ENCODE results near the gene CCS. TPM values are rescaled to one million over a fixed set of nuclear protein-coding genes. Genes with fewer than 3 reads are reported as not detected.

CCS gene
- total RNA-seq, 1 donor from 2014 or later: 22.1 TPM

GRCh38 chr11:66556086-66556485, 36.9 kb upstream of the CCS start:
- TF ChIP-seq CTCF (conservative IDR thresholded peaks at IDR 0.05; ENCODE audit: low read depth, low read length): no peak
- no peak for DNase-seq (ENCODE audit: low read depth)
- H3K4me3 ChIP-seq (ENCODE audit: low read depth, low read length): no peak overlapping the region

GRCh38 chr11:66557733-66558326, 35.2 kb upstream of the CCS start:
- H3K4me3 ChIP-seq (ENCODE audit: low read depth, low read length): no peak overlapping the region
- DNase-seq (ENCODE audit: low read depth): no peak
- no peak for TF ChIP-seq CTCF (conservative IDR thresholded peaks at IDR 0.05; ENCODE audit: low read depth, low read length)

- no peak for TF ChIP-seq CTCF (conservative IDR thresholded peaks at IDR 0.05; ENCODE audit: low read depth, low read length)
- H3K4me3 ChIP-seq (ENCODE audit: low read depth, low read length): no peak overlapping the region
- no peak for DNase-seq (ENCODE audit: low read depth)
Measured at GRCh38 chr11:66559142-66559865, 33.7 kb upstream of the CCS start.

GRCh38 chr11:66559866-66560676, 32.9 kb upstream of the CCS start:
- no peak for TF ChIP-seq CTCF (conservative IDR thresholded peaks at IDR 0.05; ENCODE audit: low read depth, low read length)
- no peak for DNase-seq (ENCODE audit: low read depth)

GRCh38 chr11:66561178-66561974, 31.6 kb upstream of the CCS start:
- no peak overlapping the region for H3K4me3 ChIP-seq (ENCODE audit: low read depth, low read length)
- no peak for DNase-seq (ENCODE audit: low read depth)
- no peak for TF ChIP-seq CTCF (conservative IDR thresholded peaks at IDR 0.05; ENCODE audit: low read depth, low read length)

More at GRCh38 chr11:66559866-66560676, 32.9 kb upstream of the CCS start:
- H3K4me3 ChIP-seq (ENCODE audit: low read depth, low read length): no peak overlapping the region

- H3K4me3 ChIP-seq (ENCODE audit: low read depth, low read length): no peak overlapping the region
- DNase-seq (ENCODE audit: low read depth): no peak
- no peak for TF ChIP-seq CTCF (conservative IDR thresholded peaks at IDR 0.05; ENCODE audit: low read depth, low read length)
Measured at GRCh38 chr11:66561975-66562248, 31.1 kb upstream of the CCS start.

Data from epithelial cell of proximal tubule (primary cell).